ENCODE data around the gene RPS6KB2.

GRCh38 chr11:67440229-67441097, 12.2 kb downstream of the RPS6KB2 start:
- no peak for TF ChIP-seq CTCF (IDR thresholded peaks at IDR 0.05)
- no peak for TF ChIP-seq EZH2 (IDR thresholded peaks at IDR 0.05; ENCODE audit: borderline replicate concordance, insufficient read depth, low read depth, low read length, poor library complexity, severe bottlenecking)
